Activated naive CD4-positive, alpha-beta T cell treated with anti-CD3 and anti-CD28 coated beads, Interleukin-2, amount 10 ng/mL, durations not matched to agents 7 days and 5 days (primary cell): ENCODE measurements around the gene FHAD1.

Experiments
- CTCF ChIA-PET: fragments of 350-600 bp; sonication (Branson Sonifier 250); formaldehyde crosslinking; loops from one replicate; lab custom pipeline; 2021; ENCODE audit warnings: antibody characterized with exemption; lab: Charles Lee
- DNase-seq: peaks from one replicate; pipeline ENCODE4 v3.0.0-alpha.2; 2020
- H3K27ac Mint-ChIP-seq: one replicate; pipeline ENCODE4 v1.8.0; 2021; ENCODE audit warnings: mild to moderate bottlenecking, moderate library complexity, mixed read lengths
- H3K27me3 Mint-ChIP-seq: one replicate; pipeline ENCODE4 v1.8.0; 2021; ENCODE audit warnings: mild to moderate bottlenecking, mixed read lengths
- H3K36me3 Mint-ChIP-seq: one replicate; pipeline ENCODE4 v1.8.0; 2021; ENCODE audit warnings: mixed read lengths
- H3K4me1 Mint-ChIP-seq: one replicate; pipeline ENCODE4 v1.8.0; 2021; ENCODE audit warnings: mixed read lengths
- H3K4me3 Mint-ChIP-seq: one replicate; pipeline ENCODE4 v1.8.0; 2021; ENCODE audit warnings: mild to moderate bottlenecking, moderate library complexity, mixed read lengths
- H3K9me3 Mint-ChIP-seq: one replicate; pipeline ENCODE4 v1.8.0; 2021; ENCODE audit warnings: mixed read lengths

The FHAD1 gene

GRCh38 chr1:15225461-15225860 is 21.6 kb upstream of the FHAD1 start:
- Mint-ChIP-seq H3K4me1 (peaks cover 3% of the 10 kb centered on the region), H3K27me3 (peaks cover 53% of the 10 kb centered on the region), H3K27ac (no peak overlapping the region), H3K4me3 (no peak overlapping the region), H3K9me3 (no peaks in the 10 kb centered on the region), H3K36me3 (no peaks in the 10 kb centered on the region)
- no peak for DNase-seq
- CTCF ChIA-PET = no interaction called here

- H3K9me3 Mint-ChIP-seq = no peaks in the 10 kb centered on the region
- peaks cover 10% of the 10 kb centered on the region for H3K4me1 Mint-ChIP-seq
- H3K36me3 Mint-ChIP-seq = no peaks in the 10 kb centered on the region
- DNase-seq = no peak
- H3K27ac Mint-ChIP-seq = no peak overlapping the region
- CTCF ChIA-PET = no interaction called here
- H3K4me3 Mint-ChIP-seq = no peak overlapping the region
- peaks cover 41% of the 10 kb centered on the region for H3K27me3 Mint-ChIP-seq
These were observed 20.4 kb upstream of the FHAD1 start for GRCh38 chr1:15226388-15227255.

GRCh38 chr1:15229707-15230131 is 17.3 kb upstream of the FHAD1 start:
- peaks cover 20% of the 10 kb centered on the region for H3K4me1 Mint-ChIP-seq

GRCh38 chr1:15231714-15232201 is 15.3 kb upstream of the FHAD1 start:
- peak overlapping the region; percentile 58 for H3K27ac Mint-ChIP-seq
- H3K4me1 Mint-ChIP-seq = peaks cover 20% of the 10 kb centered on the region
- no peak overlapping the region for H3K4me3 Mint-ChIP-seq

More at GRCh38 chr1:15229707-15230131, 17.3 kb upstream of the FHAD1 start:
- Mint-ChIP-seq H3K9me3 (no peaks in the 10 kb centered on the region), H3K27ac (no peak overlapping the region), H3K27me3 (peaks cover 17% of the 10 kb centered on the region), H3K36me3 (no peaks in the 10 kb centered on the region), H3K4me3 (no peak overlapping the region)
- CTCF ChIA-PET = no interaction called here
- no peak for DNase-seq

GRCh38 chr1:15233689-15234088 is 13.3 kb upstream of the FHAD1 start:
- Mint-ChIP-seq H3K27me3 (peaks cover 31% of the 10 kb centered on the region), H3K4me3 (no peak overlapping the region), H3K36me3 (no peaks in the 10 kb centered on the region), H3K9me3 (no peaks in the 10 kb centered on the region), H3K4me1 (peaks cover 20% of the 10 kb centered on the region), H3K27ac (no peak overlapping the region)
- DNase-seq = no peak
- CTCF ChIA-PET = interaction anchor here (1.3 kb wide), 1 partner anchor 75 kb away, joined by 4 read pairs; no protein-coding TSS in a partner anchor

More at GRCh38 chr1:15231714-15232201, 15.3 kb upstream of the FHAD1 start:
- peaks cover 19% of the 10 kb centered on the region for H3K27me3 Mint-ChIP-seq
- DNase-seq = no peak
- H3K9me3 Mint-ChIP-seq = no peaks in the 10 kb centered on the region
- CTCF ChIA-PET = interaction anchor here (1.0 to 1.2 kb wide), 3 partner anchors 17 to 42 kb away, joined by 3 to 7 read pairs (median 4); no protein-coding TSS in a partner anchor
- H3K36me3 Mint-ChIP-seq = no peaks in the 10 kb centered on the region

GRCh38 chr1:15236321-15236721 is 10.7 kb upstream of the FHAD1 start:
- H3K4me1 Mint-ChIP-seq = peaks cover 13% of the 10 kb centered on the region
- H3K27ac Mint-ChIP-seq = no peak overlapping the region
- CTCF ChIA-PET = no interaction called here
- H3K36me3 Mint-ChIP-seq = no peaks in the 10 kb centered on the region
- no peak overlapping the region for H3K4me3 Mint-ChIP-seq
- no peak for DNase-seq
- no peaks in the 10 kb centered on the region for H3K9me3 Mint-ChIP-seq
- peaks cover 48% of the 10 kb centered on the region for H3K27me3 Mint-ChIP-seq

- H3K9me3 Mint-ChIP-seq = no peaks in the 10 kb centered on the region
- H3K27ac Mint-ChIP-seq = no peak overlapping the region
- H3K4me3 Mint-ChIP-seq = no peak overlapping the region
- peaks cover 53% of the 10 kb centered on the region for H3K27me3 Mint-ChIP-seq
- no peak for DNase-seq
- peaks cover 9% of the 10 kb centered on the region for H3K4me1 Mint-ChIP-seq
- no peaks in the 10 kb centered on the region for H3K36me3 Mint-ChIP-seq
- CTCF ChIA-PET = no interaction called here
These were observed 10.3 kb upstream of the FHAD1 start for GRCh38 chr1:15236746-15237145.

- H3K36me3 Mint-ChIP-seq = no peaks in the 10 kb centered on the region
- no peaks in the 10 kb centered on the region for H3K9me3 Mint-ChIP-seq
- H3K4me1 Mint-ChIP-seq = no peaks in the 10 kb centered on the region
- H3K27ac Mint-ChIP-seq = no peak overlapping the region
- no peak for DNase-seq
- H3K4me3 Mint-ChIP-seq = no peak overlapping the region
- H3K27me3 Mint-ChIP-seq = peaks cover 71% of the 10 kb centered on the region
- CTCF ChIA-PET = no interaction called here
These were observed 8.2 kb upstream of the FHAD1 start for GRCh38 chr1:15238789-15239188.

- Mint-ChIP-seq H3K9me3 (peaks cover 17% of the 10 kb centered on the region), H3K4me1 (peaks cover 12% of the 10 kb centered on the region), H3K27ac (no peak overlapping the region), H3K36me3 (peaks cover 14% of the 10 kb centered on the region), H3K27me3 (peaks cover 88% of the 10 kb centered on the region), H3K4me3 (no peak overlapping the region)
- CTCF ChIA-PET = no interaction called here
- no peak for DNase-seq
These were observed 4.3 kb upstream of the FHAD1 start for GRCh38 chr1:15242766-15243165.

- no peak overlapping the region for H3K27ac Mint-ChIP-seq
These were observed 3.6 kb upstream of the FHAD1 start for GRCh38 chr1:15243275-15244043.

GRCh38 chr1:15244813-15245212 is 2.2 kb upstream of the FHAD1 start:
- peaks cover 20% of the 10 kb centered on the region for H3K9me3 Mint-ChIP-seq
- CTCF ChIA-PET = no interaction called here
- H3K27me3 Mint-ChIP-seq = peaks cover 86% of the 10 kb centered on the region
- no peak overlapping the region for H3K4me3 Mint-ChIP-seq
- H3K36me3 Mint-ChIP-seq = peaks cover 22% of the 10 kb centered on the region
- H3K27ac Mint-ChIP-seq = no peak overlapping the region
- no peak for DNase-seq
- H3K4me1 Mint-ChIP-seq = peaks cover 33% of the 10 kb centered on the region

More at GRCh38 chr1:15243275-15244043, 3.6 kb upstream of the FHAD1 start:
- Mint-ChIP-seq H3K4me3 (no peak overlapping the region), H3K9me3 (peaks cover 17% of the 10 kb centered on the region), H3K27me3 (peaks cover 87% of the 10 kb centered on the region), H3K4me1 (peaks cover 19% of the 10 kb centered on the region), H3K36me3 (peaks cover 16% of the 10 kb centered on the region)
- CTCF ChIA-PET = no interaction called here
- no peak for DNase-seq

GRCh38 chr1:15245593-15246360 is 1.2 kb upstream of the FHAD1 start:
- no peak for DNase-seq
- Mint-ChIP-seq H3K4me1 (peaks cover 42% of the 10 kb centered on the region), H3K36me3 (peaks cover 22% of the 10 kb centered on the region), H3K4me3 (no peak overlapping the region), H3K27me3 (peaks cover 86% of the 10 kb centered on the region), H3K9me3 (peaks cover 20% of the 10 kb centered on the region), H3K27ac (no peak overlapping the region)
- CTCF ChIA-PET = no interaction called here

GRCh38 chr1:15248216-15248615 is 1.2 kb downstream of the FHAD1 start:
- Mint-ChIP-seq H3K4me1 (peaks cover 63% of the 10 kb centered on the region), H3K36me3 (peaks cover 23% of the 10 kb centered on the region), H3K27me3 (peaks cover 76% of the 10 kb centered on the region), H3K9me3 (peaks cover 20% of the 10 kb centered on the region), H3K4me3 (no peak overlapping the region), H3K27ac (peak overlapping the region; percentile 89)
- CTCF ChIA-PET = interaction anchor here (1.5 to 1.9 kb wide), 2 partner anchors 17 to 92 kb away, joined by 4 to 5 read pairs; no protein-coding TSS in a partner anchor
- no peak for DNase-seq
